ENCODE measurements around the gene DPEP1. TPM values are rescaled to one million over a fixed set of nuclear protein-coding genes. Genes with fewer than 3 reads are reported as not detected.
A peak's percentile ranks its signal among the peaks of the same experiment; 100 is the strongest.

DPEP1 gene
- total and polyA plus RNA-seq, 4 donors: 0.14 to 0.83 (median 0.45) TPM

- no peak for TF ChIP-seq REST (IDR thresholded peaks at IDR 0.05)
- TF ChIP-seq SP1 (IDR thresholded peaks at IDR 0.05): no peak
- no peak for TF ChIP-seq FOXA1 (IDR thresholded peaks at IDR 0.05)
- TF ChIP-seq RXRA (IDR thresholded peaks at IDR 0.05): no peak
- no peak for TF ChIP-seq JUND (IDR thresholded peaks at IDR 0.05)
- no peak for TF ChIP-seq YY1 (IDR thresholded peaks at IDR 0.05)
- no peak for TF ChIP-seq ATF3 (IDR thresholded peaks at IDR 0.05)
Observed at GRCh38 chr16:89573826-89574680, 39.4 kb upstream of the DPEP1 start (continued).

- Histone ChIP-seq H3K27me3 (ENCODE audit: control insufficient read depth in 4 of 4, insufficient read depth in 4 of 4, low read length in 3 of 4) (peaks cover 0 to 3% (median 0%) of the 10 kb centered on the region in 4 donors), H3K27ac (ENCODE audit: low read depth in 1 of 2, low read length in 2 of 2) (no peak overlapping the region), H3K36me3 (ENCODE audit: control insufficient read depth in 4 of 4, insufficient read depth in 3 of 4, low read depth in 1 of 4, low read length in 3 of 4) (no peaks in the 10 kb centered on the region), H3K4me3 (ENCODE audit: low read depth in 1 of 3, low read length in 3 of 3) (peak overlapping the region in 1 of 3 donors; percentile 53), H3K9me3 (ENCODE audit: control insufficient read depth in 4 of 4, low read length in 3 of 4) (no peaks in the 10 kb centered on the region), H3K9ac (ENCODE audit: low read depth in 1 of 2, low read length in 2 of 2) (no peak overlapping the region), H3K4me1 (ENCODE audit: control insufficient read depth in 4 of 4, insufficient read depth in 4 of 4, low read length in 3 of 4) (peaks cover 6 to 19% (median 15%) of the 10 kb centered on the region in 4 donors)
- peak; percentile 49 for DNase-seq (ENCODE audit: low spot score)
- TF ChIP-seq CTCF (IDR thresholded peaks at IDR 0.05; ENCODE audit: low read depth, low read length, missing input control): peak; percentile 36
- TF ChIP-seq TAF1 (conservative IDR thresholded peaks at IDR 0.05): no peak
- peak in 1 of 2 donors; percentile 59 for TF ChIP-seq RAD21 (IDR thresholded peaks at IDR 0.05)
- WGBS: 14% methylated on average over 55 of the region's 55 CpGs
Observed at GRCh38 chr16:89574681-89575246, 38.7 kb upstream of the DPEP1 start.

- TF ChIP-seq SP1 (IDR thresholded peaks at IDR 0.05): no peak
- TF ChIP-seq GABPA (IDR thresholded peaks at IDR 0.05 in 1 of 2, conservative IDR thresholded peaks at IDR 0.05 in 1 of 2): no peak
- TF ChIP-seq CTCF (IDR thresholded peaks at IDR 0.05; ENCODE audit: low read depth, low read length, missing input control): no peak
- no peak for TF ChIP-seq RXRA (IDR thresholded peaks at IDR 0.05)
- TF ChIP-seq TAF1 (conservative IDR thresholded peaks at IDR 0.05): no peak
- TF ChIP-seq RAD21 (IDR thresholded peaks at IDR 0.05): no peak
- no peak for TF ChIP-seq NR2F2 (IDR thresholded peaks at IDR 0.05)
- no peak for TF ChIP-seq FOXA1 (IDR thresholded peaks at IDR 0.05)
- no peak for TF ChIP-seq ZBTB33 (IDR thresholded peaks at IDR 0.05)
- TF ChIP-seq YY1 (IDR thresholded peaks at IDR 0.05): no peak
- WGBS: 4% methylated on average over 103 of the region's 103 CpGs
- no peak for DNase-seq (ENCODE audit: low spot score)
- peaks cover 6 to 19% (median 15%) of the 10 kb centered on the region in 4 donors for H3K4me1 ChIP-seq (ENCODE audit: control insufficient read depth in 4 of 4, insufficient read depth in 4 of 4, low read length in 3 of 4)
- peak within 1 kb of the TSS in 1 of 3 donors; percentile 53 for H3K4me3 ChIP-seq (ENCODE audit: low read depth in 1 of 3, low read length in 3 of 3)
- H3K27ac ChIP-seq (ENCODE audit: low read depth in 1 of 2, low read length in 2 of 2): no peak within 1 kb of the TSS
- H3K9me3 ChIP-seq (ENCODE audit: control insufficient read depth in 4 of 4, low read length in 3 of 4): no peaks in the 10 kb centered on the region
- peaks cover 0 to 3% (median 0%) of the 10 kb centered on the region in 4 donors for H3K27me3 ChIP-seq (ENCODE audit: control insufficient read depth in 4 of 4, insufficient read depth in 4 of 4, low read length in 3 of 4)
- no peaks in the 10 kb centered on the region for H3K36me3 ChIP-seq (ENCODE audit: control insufficient read depth in 4 of 4, insufficient read depth in 3 of 4, low read depth in 1 of 4, low read length in 3 of 4)
- no peak within 1 kb of the TSS for H3K9ac ChIP-seq (ENCODE audit: low read depth in 1 of 2, low read length in 2 of 2)
Observed at GRCh38 chr16:89575247-89576152, 37.9 kb upstream of the DPEP1 start, which contains the start of gene CPNE7. Gene CPNE7 (plus strand): TSS chr16:89575758. CDS start chr16:89575898, 140 bp downstream.

Data from liver (tissue), 9 donors.